MG63 (cell line): ENCODE results near the gene WFDC8. TPM values are rescaled to one million over a fixed set of nuclear protein-coding genes. Genes with fewer than 3 reads are reported as not detected.

Experiments used
- DNase-seq: peaks from one replicate; pipeline ENCODE4 v3.0.0-alpha.2; 2020
- H3K27me3 ChIP-seq: fragments of 250-450 bp; sonication (Bioruptor Pico); 2 replicates; pipeline ENCODE4 v1.5.1; 2020; ENCODE audit warnings: mild to moderate bottlenecking, moderate library complexity
- H3K36me3 ChIP-seq: fragments of 250-450 bp; sonication (Bioruptor Pico); 2 replicates; pipeline ENCODE4 v1.5.1; 2020; ENCODE audit warnings: mild to moderate bottlenecking, moderate library complexity
- H3K4me3 ChIP-seq: fragments of 250-450 bp; sonication (Bioruptor Pico); 2 replicates; pipeline ENCODE4 v1.5.1; 2020; ENCODE audit warnings: mild to moderate bottlenecking, moderate library complexity
- H3K9me3 ChIP-seq: fragments of 250-450 bp; sonication (Bioruptor Pico); 2 replicates; pipeline ENCODE4 v1.5.1; 2020; ENCODE audit warnings: mild to moderate bottlenecking, moderate library complexity
- total RNA-seq: library from RNA; depleted of rRNA; stranded (reverse); fragments of >200 nt; shearing (Covaris generic); gene quantifications from 2 replicates; pipeline ENCODE4 v1.2.3, GENCODE V29; 2014; ENCODE audit warnings: low replicate concordance; rRNA removed

Gene WFDC8
- total RNA-seq, 1 experiment from 2014 or later = not detected

DNA sequence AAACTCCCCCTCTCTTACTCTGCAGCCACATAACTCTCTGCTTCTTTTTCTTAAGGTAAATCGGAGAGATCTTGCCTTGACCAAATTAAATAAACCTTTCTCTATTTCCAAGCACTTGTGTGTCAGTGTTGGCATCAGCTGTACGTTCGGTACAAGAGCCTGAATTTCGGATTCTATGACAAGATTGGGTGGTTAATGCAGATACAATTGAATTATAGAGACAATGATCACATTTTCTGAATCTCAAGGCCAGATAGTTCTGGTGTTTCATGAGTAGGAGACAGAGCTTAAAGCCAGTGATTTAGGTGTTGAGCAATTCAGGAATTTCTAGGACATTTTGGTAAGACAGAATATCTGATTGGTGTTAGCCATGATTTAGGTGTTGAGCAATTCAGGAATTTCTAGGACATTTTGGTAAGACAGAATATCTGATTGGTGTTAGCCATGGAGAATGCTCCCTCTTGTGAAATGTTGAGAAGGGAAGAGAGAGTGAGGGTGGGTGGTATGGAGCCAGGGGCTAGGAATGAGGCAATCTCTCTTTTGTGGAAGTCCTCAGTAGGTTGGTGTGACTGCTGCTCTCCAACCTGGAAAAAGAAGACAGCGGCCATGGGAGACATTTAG is 68.7 kb downstream of the WFDC8 start:
- DNase-seq = no peak
- Histone ChIP-seq H3K36me3 (no peaks in the 10 kb centered on the region), H3K4me3 (no peak overlapping the region), H3K27me3 (peaks cover 30% of the 10 kb centered on the region), H3K9me3 (no peaks in the 10 kb centered on the region)

DNA sequence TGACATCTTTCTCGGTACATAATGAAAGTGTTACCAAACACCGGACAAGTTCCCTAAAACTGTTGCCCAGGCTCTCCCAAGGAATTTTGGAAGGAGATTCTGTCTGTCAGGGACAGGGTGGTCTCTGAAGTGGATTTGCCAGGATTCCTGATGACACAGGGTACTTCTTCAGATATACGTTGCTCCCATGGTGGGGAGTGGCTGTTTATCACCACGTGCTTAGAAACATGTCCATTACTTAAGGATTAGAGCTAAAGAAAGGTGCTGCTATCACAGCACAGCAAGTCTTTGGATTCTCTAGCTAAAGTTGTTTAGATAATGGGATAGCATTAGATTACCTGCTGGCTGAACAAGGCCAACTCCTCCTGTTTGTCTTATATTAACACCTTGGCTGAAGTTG is 70.0 kb downstream of the WFDC8 start:
- Histone ChIP-seq H3K36me3 (no peaks in the 10 kb centered on the region), H3K27me3 (peaks cover 37% of the 10 kb centered on the region), H3K4me3 (no peak overlapping the region), H3K9me3 (no peaks in the 10 kb centered on the region)
- no peak for DNase-seq

DNA sequence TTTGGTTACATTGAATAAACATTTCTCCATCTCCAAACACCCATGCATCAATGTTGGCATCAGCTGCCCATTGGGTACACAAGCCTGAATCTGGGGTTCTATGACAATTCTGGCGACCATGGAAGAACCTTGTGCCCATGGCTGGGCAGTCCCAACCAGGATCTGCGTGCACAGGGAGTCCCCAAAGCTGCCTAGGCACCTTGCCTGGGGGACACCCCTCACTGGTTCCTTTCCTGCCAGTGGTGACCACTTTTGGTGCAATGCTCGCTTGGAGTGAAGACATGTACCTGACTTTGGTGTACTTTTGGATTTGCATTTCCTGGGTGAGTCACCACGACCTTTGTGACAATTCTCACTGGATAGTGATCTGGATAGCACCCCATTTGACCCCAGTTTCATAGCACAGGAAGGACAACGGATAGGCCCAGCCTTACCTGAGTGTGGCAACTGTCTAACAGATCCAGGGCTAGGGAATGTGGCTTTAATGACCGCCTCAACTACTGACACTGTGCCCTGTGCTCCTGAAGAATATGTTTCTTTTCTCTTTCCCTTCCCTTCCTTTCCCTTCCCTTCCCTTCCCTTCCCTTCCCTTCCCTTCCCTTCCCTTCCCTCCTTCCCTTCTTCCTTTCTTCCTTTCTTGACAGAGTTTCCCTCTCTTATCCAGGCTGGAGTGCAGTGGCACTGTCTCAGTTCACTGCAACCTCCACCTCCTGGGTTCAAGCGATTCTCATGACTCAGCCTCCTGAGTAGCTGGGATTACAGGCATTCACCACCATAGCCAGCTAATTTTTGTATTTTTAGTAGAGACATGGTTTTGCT is 70.8 kb downstream of the WFDC8 start:
- no peak overlapping the region for H3K4me3 ChIP-seq
- DNase-seq = no peak
- no peaks in the 10 kb centered on the region for H3K36me3 ChIP-seq
- H3K9me3 ChIP-seq = no peaks in the 10 kb centered on the region
- H3K27me3 ChIP-seq = peaks cover 31% of the 10 kb centered on the region

DNA sequence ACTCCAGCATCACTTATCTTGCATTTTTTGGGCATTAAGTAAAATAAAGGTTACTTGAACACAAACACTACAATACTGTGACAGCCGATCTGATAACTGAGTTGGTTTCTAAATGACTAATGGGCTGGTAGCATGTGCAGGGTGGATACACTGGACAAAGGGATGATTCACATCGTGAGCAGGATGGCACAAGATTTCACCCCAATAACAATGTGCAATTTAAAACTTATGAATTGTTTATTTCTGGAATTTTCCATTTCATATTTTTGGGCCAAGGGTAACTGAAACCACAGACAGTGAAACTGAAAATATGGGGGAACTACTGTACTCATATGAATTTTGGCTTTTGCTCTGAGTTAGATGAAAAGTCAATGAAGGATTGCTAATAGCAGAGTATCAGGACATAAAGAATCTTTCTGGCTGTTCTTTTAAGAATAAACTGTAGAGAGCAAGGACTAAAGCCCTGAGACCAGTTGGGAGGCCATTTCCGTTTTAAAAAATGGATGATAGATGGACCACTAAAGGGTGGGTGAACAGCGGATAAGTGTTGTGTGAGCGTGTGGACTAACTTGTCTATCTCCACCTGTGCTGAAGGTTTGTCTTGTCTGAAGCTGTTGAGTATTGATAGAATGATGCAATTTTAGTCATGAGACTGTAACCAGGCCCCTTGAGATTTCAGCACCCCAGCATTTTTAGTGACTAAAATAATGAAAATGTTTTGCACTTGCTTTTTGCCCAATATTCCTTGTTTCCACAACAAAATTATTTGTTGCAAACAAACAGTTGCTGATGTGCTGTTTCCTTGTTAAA is 71.9 kb downstream of the WFDC8 start:
- H3K36me3 ChIP-seq = no peaks in the 10 kb centered on the region
- H3K27me3 ChIP-seq = peaks cover 31% of the 10 kb centered on the region
- DNase-seq = no peak
- H3K9me3 ChIP-seq = no peaks in the 10 kb centered on the region
- no peak overlapping the region for H3K4me3 ChIP-seq

DNA sequence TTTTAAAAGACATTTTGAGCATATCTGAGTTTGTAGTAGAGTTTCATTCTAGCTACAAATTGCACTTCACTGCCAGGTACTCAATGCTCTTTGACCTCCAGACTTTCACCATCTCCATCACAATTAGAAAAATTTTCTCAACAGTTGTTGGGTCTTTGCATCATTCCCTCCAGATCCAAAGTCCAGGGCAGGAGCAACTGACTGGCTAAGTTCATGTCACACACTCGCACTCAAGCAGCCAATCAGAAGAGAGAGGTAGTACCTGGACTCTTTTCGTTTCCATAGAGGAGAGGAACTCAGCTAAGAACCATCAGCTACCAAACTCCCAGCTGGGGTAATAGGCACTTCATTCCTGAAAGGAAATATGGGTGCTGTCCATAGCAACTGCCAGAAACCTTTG is 72.7 kb downstream of the WFDC8 start:
- DNase-seq = no peak
- peaks cover 38% of the 10 kb centered on the region for H3K27me3 ChIP-seq
- no peak overlapping the region for H3K4me3 ChIP-seq
- no peaks in the 10 kb centered on the region for H3K36me3 ChIP-seq
- H3K9me3 ChIP-seq = no peaks in the 10 kb centered on the region

DNA sequence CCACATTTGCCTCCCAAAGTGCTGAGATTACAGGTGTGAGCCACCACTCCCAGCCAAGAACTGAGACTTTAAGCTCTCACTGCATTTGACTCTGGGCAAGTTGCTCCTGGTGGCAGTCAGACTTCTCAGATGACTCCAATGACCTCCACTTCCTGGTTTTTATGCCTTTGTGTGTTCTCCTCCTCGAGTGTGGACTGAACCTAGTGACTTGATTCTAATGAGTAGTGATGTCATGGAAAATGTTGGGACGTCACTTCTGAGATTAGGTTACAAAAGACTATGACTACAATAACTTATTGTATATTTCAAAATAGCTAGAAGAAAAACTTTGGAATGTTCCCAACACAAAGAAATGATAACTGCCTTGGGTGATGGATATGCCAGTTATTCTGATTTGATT is 75.7 kb downstream of the WFDC8 start:
- Histone ChIP-seq H3K36me3 (no peaks in the 10 kb centered on the region), H3K27me3 (peaks cover 45% of the 10 kb centered on the region), H3K9me3 (no peaks in the 10 kb centered on the region), H3K4me3 (no peak overlapping the region)
- no peak for DNase-seq

DNA sequence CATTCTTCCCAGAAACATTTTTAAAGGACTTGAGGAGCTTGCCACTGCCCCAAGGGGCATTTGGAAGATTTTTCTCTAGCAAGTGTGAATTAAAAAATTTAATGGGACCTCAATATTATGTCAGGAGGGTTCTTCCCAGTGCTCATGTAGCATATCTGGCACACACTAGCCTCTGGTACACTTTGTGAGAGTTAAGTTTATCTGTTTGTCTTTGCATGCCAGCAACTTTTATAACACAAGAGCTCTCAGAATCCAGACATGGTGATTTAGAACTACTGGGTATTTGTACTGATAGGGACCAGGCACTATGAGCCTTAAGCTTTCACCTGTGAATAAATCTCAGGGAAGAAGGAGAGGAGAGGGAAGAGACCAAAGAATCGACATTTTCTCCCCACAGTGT is 76.5 kb downstream of the WFDC8 start:
- Histone ChIP-seq H3K36me3 (no peaks in the 10 kb centered on the region), H3K4me3 (no peak overlapping the region), H3K27me3 (peaks cover 53% of the 10 kb centered on the region), H3K9me3 (no peaks in the 10 kb centered on the region)
- no peak for DNase-seq

Other genes starting within 250 kb of the WFDC8 start
- 204 and 214 TPM in 2 replicates for gene SDC4, start 230.9 kb downstream of the WFDC8 start, total RNA-seq
- gene SYS1, start 216.1 kb downstream of the WFDC8 start, total RNA-seq = 24.5 and 32.3 TPM in 2 replicates
- not detected in 2 replicates for gene TP53TG5, start 201.0 kb downstream of the WFDC8 start, total RNA-seq
- 17.6 and 25.0 TPM in 2 replicates for gene DBNDD2, start 171.0 kb downstream of the WFDC8 start, total RNA-seq
- 35.6 and 66.5 TPM in 2 replicates for gene PIGT, start 163.1 kb downstream of the WFDC8 start, total RNA-seq
- not detected in 2 replicates for gene WFDC2, start 109.5 kb downstream of the WFDC8 start, total RNA-seq
- gene SPINT3, start 63.7 kb downstream of the WFDC8 start, total RNA-seq = not detected in 2 replicates
- not detected in 2 replicates for gene WFDC6, start 39.8 kb downstream of the WFDC8 start, total RNA-seq
- not detected in 2 replicates for gene EPPIN, start 31.9 kb downstream of the WFDC8 start, total RNA-seq
- gene WFDC10A, start 50.5 kb upstream of the WFDC8 start, total RNA-seq = not detected in 2 replicates
- gene WFDC9, start 52.0 kb upstream of the WFDC8 start, total RNA-seq = not detected in 2 replicates
- gene WFDC11, start 91.0 kb upstream of the WFDC8 start, total RNA-seq = not detected in 2 replicates
- not detected in 2 replicates for gene WFDC13, start 122.8 kb upstream of the WFDC8 start, total RNA-seq
- not detected in 2 replicates for gene WFDC10B, start 125.7 kb upstream of the WFDC8 start, total RNA-seq
- not detected in 2 replicates for gene SPINT4, start 143.1 kb upstream of the WFDC8 start, total RNA-seq
- 0.59 TPM in 1 of 2 replicates, not detected in the other for gene WFDC3, start 212.6 kb upstream of the WFDC8 start, total RNA-seq
- gene DNTTIP1, start 212.7 kb upstream of the WFDC8 start, total RNA-seq = 50.3 and 70.0 TPM in 2 replicates
- gene UBE2C, start 233.4 kb upstream of the WFDC8 start, total RNA-seq = 69.5 and 72.7 TPM in 2 replicates
- gene TNNC2, start 248.0 kb upstream of the WFDC8 start, total RNA-seq = not detected in 2 replicates